Stimulated activated naive CD8-positive, alpha-beta T cell treated with anti-CD3 and anti-CD28 coated beads, Interleukin-15, Interleukin-2, amounts not matched to agents 100 ng/mL and 50 ng/mL, for 24 hours (primary cell): ENCODE data around the gene GPC1.

Experiments used
- H3K27ac Mint-ChIP-seq: one replicate; pipeline ENCODE4 v1.8.0; 2021; ENCODE audit warnings: mild to moderate bottlenecking, mixed read lengths
- H3K27me3 Mint-ChIP-seq: one replicate; pipeline ENCODE4 v1.8.0; 2021; ENCODE audit warnings: mixed read lengths
- H3K36me3 Mint-ChIP-seq: one replicate; pipeline ENCODE4 v1.8.0; 2021; ENCODE audit warnings: low read depth, mixed read lengths
- H3K4me1 Mint-ChIP-seq: one replicate; pipeline ENCODE4 v1.8.0; 2021; ENCODE audit warnings: low read depth, mixed read lengths
- H3K4me3 Mint-ChIP-seq: one replicate; pipeline ENCODE4 v1.8.0; 2021; ENCODE audit warnings: mild to moderate bottlenecking, mixed read lengths
- H3K9me3 Mint-ChIP-seq: one replicate; pipeline ENCODE4 v1.8.0; 2021; ENCODE audit warnings: mixed read lengths

GPC1 gene

DNA sequence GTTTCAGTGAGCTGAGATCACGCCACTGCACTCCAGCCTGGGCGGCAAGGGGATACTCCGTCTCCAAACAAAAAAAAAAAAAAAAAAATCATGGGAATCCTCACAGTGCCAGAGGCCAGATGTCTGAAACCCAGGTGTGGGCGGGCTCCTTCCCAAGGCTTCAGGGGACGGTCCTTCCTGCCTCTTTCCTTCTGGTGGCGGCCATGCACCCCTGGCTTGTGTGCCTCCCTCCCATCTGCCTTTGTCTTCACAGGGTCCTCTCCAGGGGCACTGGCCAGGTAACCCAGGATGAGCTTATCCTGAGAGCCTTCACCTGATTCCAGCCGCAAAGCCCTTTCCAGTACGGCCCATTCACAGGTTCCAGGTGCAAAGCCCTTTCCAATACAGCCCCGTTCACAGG, 40.9 kb upstream of the GPC1 start:
- Mint-ChIP-seq H3K27ac (no peak overlapping the region), H3K4me3 (no peak overlapping the region), H3K27me3 (no peaks in the 10 kb centered on the region), H3K4me1 (peaks cover 7% of the 10 kb centered on the region), H3K9me3 (no peaks in the 10 kb centered on the region), H3K36me3 (no peaks in the 10 kb centered on the region)

DNA sequence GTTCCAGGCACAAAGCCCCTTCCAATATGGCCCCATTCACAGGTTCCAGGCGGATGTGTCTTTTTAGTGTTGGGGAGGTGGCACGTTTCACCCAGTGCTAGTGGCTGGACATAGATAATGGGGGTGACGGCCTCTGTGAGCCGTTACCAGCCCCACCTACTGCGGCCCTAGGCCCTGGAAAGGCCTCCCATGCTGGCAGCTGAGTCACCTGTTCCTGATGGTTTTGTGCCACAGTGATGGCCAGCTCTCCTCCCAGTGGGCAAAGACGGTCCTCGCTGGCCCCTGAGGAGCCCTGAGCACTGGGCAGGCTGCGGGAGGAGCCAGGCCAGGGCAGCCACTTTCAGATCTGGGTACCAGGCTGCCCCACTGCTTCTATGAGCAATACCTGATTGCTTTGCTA, 40.0 kb upstream of the GPC1 start:
- no peaks in the 10 kb centered on the region for H3K27me3 Mint-ChIP-seq
- no peak overlapping the region for H3K4me3 Mint-ChIP-seq
- peaks cover 7% of the 10 kb centered on the region for H3K4me1 Mint-ChIP-seq
- no peaks in the 10 kb centered on the region for H3K36me3 Mint-ChIP-seq
- H3K27ac Mint-ChIP-seq: no peak overlapping the region
- no peaks in the 10 kb centered on the region for H3K9me3 Mint-ChIP-seq

GRCh38 chr2:240395896-240396622, 39.4 kb upstream of the GPC1 start:
- Mint-ChIP-seq H3K36me3 (no peaks in the 10 kb centered on the region), H3K4me3 (no peak overlapping the region), H3K27me3 (no peaks in the 10 kb centered on the region), H3K9me3 (no peaks in the 10 kb centered on the region), H3K27ac (no peak overlapping the region), H3K4me1 (peaks cover 7% of the 10 kb centered on the region)

DNA sequence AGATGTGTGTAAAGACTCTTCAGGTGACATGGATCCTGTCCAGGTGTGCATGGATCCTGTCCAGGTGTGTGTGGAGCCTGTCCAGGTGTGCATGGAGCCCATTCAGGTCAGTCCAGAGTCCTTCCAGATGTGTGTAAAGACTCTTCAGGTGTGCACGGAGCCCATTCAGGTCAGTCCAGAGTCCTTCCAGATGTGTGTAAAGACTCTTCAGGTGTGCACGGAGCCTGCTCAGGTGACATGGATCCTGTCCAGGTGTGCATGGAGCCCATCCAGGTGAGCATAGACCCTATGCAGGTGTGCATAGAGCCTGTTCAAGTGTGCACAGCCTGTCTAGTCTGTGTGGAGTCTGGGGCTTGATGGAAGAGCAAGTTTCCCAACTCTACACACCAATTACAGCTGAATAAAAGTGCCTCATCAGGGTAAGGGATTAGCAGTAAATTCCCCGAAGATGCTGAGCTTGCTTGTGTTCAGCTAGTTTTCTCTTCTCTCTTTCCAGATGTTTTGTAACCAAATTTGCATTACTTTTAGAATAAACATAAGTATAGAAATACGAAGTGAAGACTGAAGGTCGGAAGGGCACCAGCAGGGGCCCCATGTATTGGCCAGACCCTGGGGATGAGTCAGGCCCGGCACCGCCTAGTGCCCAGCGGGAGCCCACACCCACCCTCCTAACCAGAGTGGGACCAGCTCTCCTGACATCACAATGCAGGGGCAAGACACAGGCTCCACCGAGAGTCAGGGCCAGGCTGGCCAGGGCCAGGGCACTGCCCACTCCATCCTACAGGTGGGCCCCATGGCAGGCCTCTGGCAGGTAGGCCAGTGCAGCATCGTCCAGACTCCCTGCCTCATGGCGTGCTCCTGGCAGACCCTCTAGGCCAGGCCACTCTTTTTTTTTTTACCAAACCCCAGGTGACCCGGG, 38.6 kb upstream of the GPC1 start:
- no peaks in the 10 kb centered on the region for H3K36me3 Mint-ChIP-seq
- H3K9me3 Mint-ChIP-seq: no peaks in the 10 kb centered on the region
- H3K27ac Mint-ChIP-seq: no peak overlapping the region
- H3K4me3 Mint-ChIP-seq: no peak overlapping the region
- H3K27me3 Mint-ChIP-seq: no peaks in the 10 kb centered on the region
- H3K4me1 Mint-ChIP-seq: peaks cover 7% of the 10 kb centered on the region

DNA sequence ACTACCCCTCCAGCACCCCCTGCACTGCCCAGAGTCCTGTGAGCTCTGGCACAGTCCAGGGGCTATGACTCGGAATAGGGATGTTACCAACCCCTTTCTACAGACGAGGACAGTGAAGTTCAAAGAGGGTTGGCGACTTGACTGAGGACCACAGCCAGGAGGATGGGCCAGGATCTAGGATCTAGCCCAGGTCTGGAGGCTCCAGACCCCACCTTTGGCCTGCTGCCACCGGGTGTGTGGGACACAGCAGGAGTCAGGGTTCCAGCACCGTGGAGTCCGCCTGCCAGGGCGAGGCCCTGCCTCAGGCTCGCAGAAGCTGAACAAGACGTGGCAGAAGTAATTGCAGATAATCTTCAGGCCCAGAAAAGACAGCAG, 37.9 kb upstream of the GPC1 start:
- no peaks in the 10 kb centered on the region for H3K27me3 Mint-ChIP-seq
- peaks cover 9% of the 10 kb centered on the region for H3K4me1 Mint-ChIP-seq
- no peak overlapping the region for H3K4me3 Mint-ChIP-seq
- no peaks in the 10 kb centered on the region for H3K36me3 Mint-ChIP-seq
- H3K9me3 Mint-ChIP-seq: no peaks in the 10 kb centered on the region
- no peak overlapping the region for H3K27ac Mint-ChIP-seq

DNA sequence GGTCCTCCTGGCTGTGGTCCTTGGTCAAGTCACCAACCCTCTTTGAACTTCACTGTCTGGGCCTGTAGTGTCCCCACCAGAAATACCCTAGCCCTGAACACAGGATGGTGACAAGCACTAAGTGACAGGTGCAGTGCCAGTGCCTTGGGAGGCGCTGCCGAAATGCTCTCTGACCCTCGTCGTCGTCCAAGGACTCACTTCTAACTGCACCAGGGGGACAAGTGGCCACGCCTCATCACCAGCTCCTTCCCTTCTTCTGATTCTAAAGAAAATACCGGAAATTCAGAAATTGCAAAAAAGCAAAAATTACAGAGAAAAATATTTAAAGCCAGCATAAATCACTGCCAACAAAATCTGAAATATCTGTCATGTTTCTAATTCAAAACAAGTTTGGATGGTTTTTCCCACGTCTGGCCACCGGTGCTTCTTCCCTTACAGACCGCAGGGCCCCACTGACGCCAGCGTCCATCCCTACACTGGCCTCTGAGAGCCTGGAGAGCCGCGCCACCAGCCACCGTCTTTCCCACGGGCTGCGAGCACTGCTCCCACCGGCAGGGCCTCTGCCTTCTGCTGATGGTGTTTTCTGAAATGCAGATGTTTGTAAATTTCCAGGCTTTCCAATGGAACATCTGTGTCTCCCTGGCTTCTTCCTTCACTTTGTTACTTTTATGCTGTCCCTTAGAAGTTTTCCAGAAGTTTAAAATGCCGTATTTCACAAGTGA, 37.4 kb upstream of the GPC1 start:
- Mint-ChIP-seq H3K36me3 (no peaks in the 10 kb centered on the region), H3K4me3 (no peak overlapping the region), H3K9me3 (no peaks in the 10 kb centered on the region), H3K4me1 (peaks cover 9% of the 10 kb centered on the region), H3K27me3 (no peaks in the 10 kb centered on the region), H3K27ac (no peak overlapping the region)

- H3K27ac Mint-ChIP-seq: no peak overlapping the region
- no peaks in the 10 kb centered on the region for H3K36me3 Mint-ChIP-seq
- no peaks in the 10 kb centered on the region for H3K9me3 Mint-ChIP-seq
- H3K27me3 Mint-ChIP-seq: no peaks in the 10 kb centered on the region
- H3K4me3 Mint-ChIP-seq: no peak overlapping the region
- H3K4me1 Mint-ChIP-seq: peaks cover 14% of the 10 kb centered on the region
Observed at GRCh38 chr2:240398661-240399267, 36.7 kb upstream of the GPC1 start.

DNA sequence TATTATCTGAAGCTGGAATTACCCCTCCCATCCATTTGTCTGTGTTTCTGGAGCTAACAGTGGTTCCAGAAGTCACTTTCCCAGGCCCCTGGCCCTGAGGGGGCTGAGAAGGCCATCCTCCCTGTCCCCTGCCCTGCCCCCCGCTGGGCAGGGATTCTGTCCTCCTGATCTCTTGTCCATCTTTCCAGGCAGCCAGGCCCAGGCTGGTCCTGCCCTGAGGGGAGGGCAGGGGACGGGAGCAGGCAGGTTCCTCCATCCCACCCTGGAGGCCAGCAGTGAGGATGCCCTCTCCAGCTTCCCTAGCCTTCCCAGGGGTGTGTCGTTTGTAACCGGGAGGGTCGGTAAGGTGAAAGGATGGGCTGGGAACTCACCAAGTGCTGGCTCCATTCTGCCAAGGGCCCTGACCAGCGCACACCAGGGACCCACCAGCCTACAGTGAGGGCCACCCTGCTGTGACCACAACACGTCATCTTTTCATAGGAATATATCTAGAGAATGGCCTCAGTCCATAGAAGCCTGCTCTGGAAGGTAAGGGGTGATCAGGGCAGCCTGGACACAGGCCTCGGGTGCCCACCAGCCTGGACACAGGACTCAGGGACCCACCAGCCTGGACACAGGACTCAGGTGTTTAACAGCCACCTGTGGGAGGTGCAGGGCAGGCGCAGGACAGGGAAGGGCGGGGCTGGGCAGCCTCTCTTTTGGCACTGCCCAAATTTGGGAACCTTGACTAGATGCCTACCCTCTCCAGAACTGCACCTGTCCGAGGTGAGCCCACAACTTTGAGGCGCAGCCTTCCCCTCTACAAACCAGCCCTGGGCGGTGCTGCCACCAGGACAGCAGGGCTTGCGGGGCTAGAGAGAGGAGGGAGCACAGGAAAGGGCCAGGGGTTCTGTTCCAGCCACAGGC, 35.8 kb upstream of the GPC1 start:
- H3K9me3 Mint-ChIP-seq: no peaks in the 10 kb centered on the region
- H3K27me3 Mint-ChIP-seq: no peaks in the 10 kb centered on the region

GRCh38 chr2:240400371-240401161, 34.9 kb upstream of the GPC1 start:
- H3K36me3 Mint-ChIP-seq: no peaks in the 10 kb centered on the region
- peaks cover 14% of the 10 kb centered on the region for H3K4me1 Mint-ChIP-seq
- H3K9me3 Mint-ChIP-seq: no peaks in the 10 kb centered on the region
- no peak overlapping the region for H3K4me3 Mint-ChIP-seq
- no peak overlapping the region for H3K27ac Mint-ChIP-seq
- H3K27me3 Mint-ChIP-seq: no peaks in the 10 kb centered on the region

More for the DNA sequence above, 35.8 kb upstream of the GPC1 start:
- no peak overlapping the region for H3K4me3 Mint-ChIP-seq
- no peak overlapping the region for H3K27ac Mint-ChIP-seq
- no peaks in the 10 kb centered on the region for H3K36me3 Mint-ChIP-seq
- peaks cover 14% of the 10 kb centered on the region for H3K4me1 Mint-ChIP-seq

GRCh38 chr2:240401308-240401707, 34.2 kb upstream of the GPC1 start:
- Mint-ChIP-seq H3K4me1 (peaks cover 14% of the 10 kb centered on the region), H3K36me3 (no peaks in the 10 kb centered on the region), H3K27me3 (no peaks in the 10 kb centered on the region), H3K27ac (no peak overlapping the region), H3K4me3 (no peak overlapping the region), H3K9me3 (no peaks in the 10 kb centered on the region)

DNA sequence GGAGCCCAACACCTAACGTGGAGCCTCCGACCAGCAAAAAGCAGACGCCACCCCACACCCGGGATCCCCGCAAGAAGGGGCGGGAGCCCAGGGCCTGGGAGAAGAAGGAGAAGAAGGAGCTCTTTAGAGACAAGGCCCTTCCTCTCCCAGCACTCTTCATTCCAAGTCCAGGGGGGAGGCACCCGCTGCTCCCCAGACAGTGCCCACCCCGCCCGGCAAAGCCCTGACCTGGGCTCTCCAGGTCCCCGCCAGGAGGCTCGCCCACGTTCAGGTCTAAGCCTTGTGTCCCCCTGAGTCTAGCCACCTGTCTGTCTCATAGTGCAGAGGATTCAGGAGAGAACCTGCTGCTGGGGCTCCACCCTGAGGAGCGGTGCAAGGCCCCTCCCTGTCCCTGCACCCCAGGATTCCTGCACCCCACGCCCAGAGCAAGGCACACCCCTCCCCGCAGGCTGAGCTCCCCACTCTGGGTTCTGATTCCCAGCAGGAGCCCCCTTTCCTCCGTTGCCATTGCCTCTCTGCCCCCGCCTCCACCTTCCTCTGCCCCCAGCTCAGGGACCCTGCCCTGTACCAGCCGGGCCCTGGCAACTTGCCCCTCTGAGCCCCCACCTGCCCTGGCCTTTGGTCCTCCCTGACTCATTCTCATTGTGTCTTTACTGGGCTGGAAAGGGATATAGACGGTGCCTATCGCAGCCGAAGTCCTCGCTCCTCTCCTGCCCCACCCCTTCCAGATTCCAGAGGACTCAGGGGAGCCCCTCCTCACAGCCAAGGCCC, 33.5 kb upstream of the GPC1 start:
- no peaks in the 10 kb centered on the region for H3K9me3 Mint-ChIP-seq
- H3K27me3 Mint-ChIP-seq: no peaks in the 10 kb centered on the region
- no peaks in the 10 kb centered on the region for H3K36me3 Mint-ChIP-seq

GRCh38 chr2:240402566-240403272, 32.7 kb upstream of the GPC1 start:
- Mint-ChIP-seq H3K4me1 (peaks cover 14% of the 10 kb centered on the region), H3K36me3 (no peaks in the 10 kb centered on the region), H3K4me3 (no peak overlapping the region), H3K9me3 (no peaks in the 10 kb centered on the region), H3K27ac (no peak overlapping the region), H3K27me3 (peaks cover 3% of the 10 kb centered on the region)

More for the DNA sequence above, 33.5 kb upstream of the GPC1 start:
- H3K27ac Mint-ChIP-seq: no peak overlapping the region
- no peak overlapping the region for H3K4me3 Mint-ChIP-seq
- peaks cover 14% of the 10 kb centered on the region for H3K4me1 Mint-ChIP-seq
